Peyer's patch (tissue), 4 donors: ENCODE data around the gene ERH.

Experiments used
- CTCF ChIP-seq, 6 experiments: fragments of 450-650 bp in 4 of 6; fragments of 200-600 bp in 2 of 6; sonication (generic) in 1 of 6; IDR thresholded peaks; one replicate each; pipeline ENCODE4 v1.5.1; 2017 to 2019; ENCODE audit warnings: antibody characterized with exemption in 6 of 6, mild to moderate bottlenecking in 3 of 6, moderate library complexity in 1 of 6
- POLR2A ChIP-seq, 2 donors: fragments of 450-650 bp; IDR thresholded peaks; one replicate each; pipeline ENCODE4 v1.5.1; 2017; ENCODE audit warnings: antibody characterized with exemption in 2 of 2, mild to moderate bottlenecking in 2 of 2, moderate library complexity in 2 of 2

GRCh38 chr14:69358966-69359365 lies 39.1 kb downstream of the ERH start:
- no peak for TF ChIP-seq CTCF (IDR thresholded peaks at IDR 0.05)
- no peak for TF ChIP-seq POLR2A (IDR thresholded peaks at IDR 0.05)
